Breast epithelium (tissue), 3 donors: Measurements from ENCODE around the gene DPP3.

Source experiments
- POLR2A ChIP-seq: fragments of 450-650 bp; IDR thresholded peaks from one replicate; pipeline ENCODE4 v1.6.1; 2016; ENCODE audit warnings: antibody characterized with exemption, mild to moderate bottlenecking, moderate library complexity
- POLR2AphosphoS5 ChIP-seq, 3 donors: sonication (generic); formaldehyde crosslinking; IDR thresholded peaks; one replicate each; pipeline ENCODE4 v1.6.1; 2017; ENCODE audit warnings: antibody characterized with exemption in 3 of 3

DNA sequence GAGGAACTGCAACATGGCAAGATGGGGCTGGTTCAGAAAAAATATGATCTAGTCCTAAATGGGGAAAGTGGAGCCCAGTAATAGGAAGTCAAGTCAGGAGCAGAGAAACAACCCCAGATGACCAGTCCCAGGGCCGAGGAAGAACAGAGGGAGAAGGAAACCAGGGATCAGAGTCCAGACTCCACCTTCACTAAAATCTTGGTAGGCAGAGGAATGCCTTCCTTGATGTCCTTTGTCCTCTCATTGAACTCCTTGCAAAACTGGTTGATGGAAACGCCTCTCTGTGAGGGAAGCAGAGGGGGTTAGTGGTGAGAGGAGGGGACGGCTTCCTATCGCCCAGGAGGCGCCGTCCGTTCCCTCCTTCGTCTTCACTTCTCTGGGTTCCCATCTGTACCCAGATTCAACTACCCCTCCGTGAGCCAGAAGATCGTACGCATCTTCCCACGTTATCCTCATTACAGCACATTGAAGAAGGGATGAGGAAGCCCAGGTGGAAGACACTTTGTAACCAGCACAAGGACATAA, 42.2 kb upstream of the DPP3 start:
- no peak for TF ChIP-seq POLR2AphosphoS5 (IDR thresholded peaks at IDR 0.05)
- TF ChIP-seq POLR2A = no peak
